ENCODE results near the gene SPEG.

The SPEG gene

GRCh38 chr2:219514196-219514761 is 79.6 kb downstream of the SPEG start, which contains the start of gene ASIC4:
ASIC4 (plus strand) TSS chr2:219514482; CDS start chr2:219514725, 243 bp downstream.
- DNase-seq (ENCODE audit: low read depth): no peak

DNA sequence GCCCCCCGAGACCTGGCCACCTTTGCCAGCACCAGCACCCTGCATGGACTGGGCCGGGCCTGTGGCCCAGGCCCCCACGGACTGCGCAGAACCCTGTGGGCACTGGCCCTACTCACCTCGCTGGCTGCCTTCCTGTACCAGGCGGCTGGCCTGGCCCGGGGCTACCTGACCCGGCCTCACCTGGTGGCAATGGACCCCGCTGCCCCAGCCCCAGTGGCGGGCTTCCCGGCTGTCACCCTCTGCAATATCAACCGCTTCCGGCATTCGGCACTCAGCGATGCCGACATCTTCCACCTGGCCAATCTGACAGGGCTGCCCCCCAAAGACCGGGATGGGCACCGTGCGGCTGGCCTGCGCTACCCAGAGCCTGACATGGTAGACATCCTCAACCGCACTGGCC is 80.2 kb downstream of the SPEG start:
- DNase-seq (ENCODE audit: low read depth): no peak

- no peak for DNase-seq (ENCODE audit: low read depth)
Measured at GRCh38 chr2:219515874-219516629, 81.4 kb downstream of the SPEG start.

DNA sequence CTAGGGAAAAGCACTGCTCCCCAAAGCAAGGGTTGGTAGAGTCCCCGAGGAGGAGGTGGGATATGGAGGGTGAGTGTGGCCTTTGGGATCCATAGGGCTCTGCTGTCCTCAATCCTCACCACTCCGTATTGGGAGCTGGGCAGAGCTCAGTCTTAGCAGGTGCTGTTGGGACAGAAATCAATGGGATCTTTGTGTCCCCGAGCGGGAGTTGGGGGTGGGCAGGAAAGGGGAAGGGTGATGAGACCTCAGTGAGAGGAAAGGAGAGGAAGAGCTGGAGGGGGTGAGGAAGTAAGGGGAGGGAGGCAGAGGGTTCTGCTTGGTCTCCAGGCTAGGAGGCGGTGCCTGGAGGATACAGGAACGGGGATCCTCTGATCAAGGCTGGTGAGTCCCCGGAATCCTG is 82.2 kb downstream of the SPEG start:
- DNase-seq (ENCODE audit: low read depth): no peak

DNA sequence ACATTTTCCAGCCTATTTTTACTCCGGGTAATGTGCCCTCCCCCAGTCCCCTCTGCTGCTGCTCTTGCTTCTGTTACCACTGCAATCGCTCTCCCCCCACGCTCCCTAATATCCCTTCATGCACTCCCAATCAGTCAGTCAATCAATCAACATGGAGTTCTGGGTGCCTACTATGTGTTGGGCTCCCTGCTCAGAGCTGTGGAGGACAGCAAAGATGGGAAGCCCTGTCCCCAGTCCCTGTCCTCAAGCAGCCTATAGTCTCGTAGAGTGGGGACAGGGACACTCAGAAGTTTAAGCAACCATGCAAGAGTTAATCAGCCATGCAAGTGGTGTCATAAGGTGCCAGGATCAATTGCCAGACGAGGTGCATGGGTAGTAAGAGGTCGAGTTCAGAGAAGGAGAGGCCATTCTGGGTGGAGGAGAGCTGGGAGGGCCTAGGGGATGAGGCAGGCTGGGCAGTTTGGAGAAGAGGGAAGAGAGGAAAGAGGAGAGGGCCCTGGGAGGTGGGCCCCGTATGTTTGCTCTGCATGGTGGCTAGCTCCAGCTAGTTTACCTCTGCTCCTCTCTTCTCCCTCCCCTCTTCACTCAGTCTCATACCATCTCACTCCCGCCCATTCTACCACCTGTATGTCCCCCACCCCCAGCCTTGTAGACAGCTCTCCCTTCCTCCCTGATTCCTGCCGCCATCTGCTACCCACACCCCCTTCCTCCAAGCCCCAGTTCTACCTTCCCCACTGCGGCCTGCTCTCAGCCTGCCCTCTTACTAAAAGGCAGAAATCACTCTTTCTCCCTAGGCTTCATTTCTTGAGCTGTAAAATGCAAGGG is 83.5 kb downstream of the SPEG start:
- no peak for DNase-seq (ENCODE audit: low read depth)

DNA sequence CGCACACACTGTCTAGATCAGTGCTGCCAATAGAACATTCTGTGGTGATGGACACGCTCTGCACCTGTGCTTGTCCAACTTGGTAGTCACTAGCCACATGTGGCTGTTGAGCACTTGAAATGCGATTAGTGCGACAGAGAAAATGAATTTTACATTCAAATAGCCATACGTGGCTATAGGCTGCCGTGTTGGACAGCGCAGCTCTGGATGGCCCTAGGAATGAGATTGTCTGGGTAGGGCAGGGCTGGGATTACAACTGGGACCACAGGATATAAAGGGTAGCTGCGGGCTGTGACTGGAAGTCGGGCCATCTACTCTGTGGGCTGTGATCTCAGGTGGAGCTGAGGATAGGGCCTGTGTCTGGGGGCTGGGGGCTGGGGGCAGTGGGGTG is 84.9 kb downstream of the SPEG start:
- no peak for DNase-seq (ENCODE audit: low read depth)

DNA sequence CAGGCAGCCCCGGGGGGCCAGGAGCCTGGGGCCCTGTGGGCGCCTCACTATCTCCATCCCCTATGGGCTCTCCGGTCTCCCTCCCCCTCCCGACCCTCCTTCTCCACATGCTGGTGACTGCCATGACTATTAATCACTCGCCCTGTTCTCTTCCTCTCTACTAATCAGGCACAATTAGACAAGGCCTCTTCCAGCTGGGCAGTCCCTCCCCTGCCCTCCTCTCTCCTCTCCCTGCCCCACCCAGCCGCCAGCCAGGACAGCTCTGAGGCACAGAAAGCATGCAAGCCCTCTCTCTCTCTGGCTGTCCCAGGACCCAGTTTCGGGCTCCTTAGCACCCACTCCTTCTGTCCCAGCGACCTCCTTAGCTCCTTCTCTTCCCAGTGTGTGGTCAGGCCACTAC is 85.4 kb downstream of the SPEG start:
- DNase-seq (ENCODE audit: low read depth): no peak

DNA sequence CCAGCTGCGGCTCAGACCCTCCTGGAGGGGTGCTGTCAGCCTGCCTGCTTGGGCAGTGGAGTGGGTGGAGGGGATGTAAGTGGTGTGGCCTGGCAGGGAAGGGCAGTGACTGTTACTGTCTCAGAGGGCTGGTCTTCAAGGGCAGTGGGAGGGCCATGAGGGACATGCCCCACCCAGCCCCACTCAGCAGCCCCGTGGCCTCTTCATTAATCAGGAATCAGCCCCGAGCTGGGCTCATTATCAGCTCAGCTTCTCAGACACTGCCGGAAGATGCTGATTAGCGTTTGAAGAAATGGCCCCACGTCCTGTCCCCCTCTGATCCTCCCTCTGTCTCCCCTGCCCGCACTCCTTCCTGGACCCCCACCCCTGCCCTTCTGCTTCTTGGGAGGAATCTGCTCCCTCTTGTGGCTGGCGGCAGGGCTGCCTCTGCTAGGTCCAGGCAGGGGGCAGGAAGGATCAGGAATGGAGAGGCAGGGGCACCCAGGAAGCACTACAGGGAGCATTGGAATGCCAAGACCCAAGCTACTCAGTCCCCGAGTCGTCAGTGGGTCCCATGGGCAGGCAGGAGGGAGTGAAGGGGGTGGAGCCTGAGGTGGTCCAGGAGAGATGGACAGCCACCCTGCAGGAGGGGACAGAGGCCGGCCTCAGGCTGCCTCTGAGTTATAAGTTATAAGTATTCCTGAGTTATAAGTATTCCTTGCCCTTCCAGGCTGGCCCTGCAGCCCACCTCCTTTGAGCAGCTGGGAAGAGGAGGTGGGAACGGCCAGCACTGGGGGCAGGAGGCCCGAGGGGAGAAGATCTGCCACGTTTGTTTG is 86.6 kb downstream of the SPEG start:
- DNase-seq (ENCODE audit: low read depth): no peak

GRCh38 chr2:219522111-219523030 is 87.7 kb downstream of the SPEG start:
- DNase-seq (ENCODE audit: low read depth): no peak

DNA sequence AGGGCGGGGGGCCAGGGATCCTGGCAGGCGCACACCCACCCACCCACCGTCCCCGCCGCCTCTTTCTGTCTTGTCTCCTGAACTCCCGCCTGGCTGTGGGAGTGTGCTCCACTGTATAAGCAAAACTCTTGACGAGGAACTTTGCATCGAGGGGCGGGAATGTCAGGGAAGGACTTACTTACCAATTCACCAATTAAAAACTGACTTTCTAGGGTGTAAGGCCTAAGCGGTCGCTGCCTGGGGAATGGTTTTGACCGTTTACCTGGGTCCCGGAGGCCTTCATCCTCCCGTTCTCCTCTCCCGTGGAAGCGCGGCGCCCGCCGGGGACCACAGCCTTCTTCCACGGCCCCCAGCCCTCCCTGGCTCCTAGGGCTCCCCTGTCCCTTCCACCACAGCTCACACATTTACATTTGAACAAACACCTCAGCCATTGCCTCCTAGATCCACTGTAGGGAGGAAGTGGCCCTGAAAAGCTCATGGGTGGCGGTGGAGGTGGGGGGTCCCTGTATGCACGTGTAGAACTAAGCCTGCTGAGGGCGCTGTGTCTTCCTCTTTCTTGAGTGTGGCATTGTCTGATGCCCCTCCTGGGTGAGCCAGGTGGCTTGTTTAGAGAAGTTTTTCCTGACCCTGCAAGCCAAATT is 88.5 kb downstream of the SPEG start:
- DNase-seq (ENCODE audit: low read depth): no peak

DNA sequence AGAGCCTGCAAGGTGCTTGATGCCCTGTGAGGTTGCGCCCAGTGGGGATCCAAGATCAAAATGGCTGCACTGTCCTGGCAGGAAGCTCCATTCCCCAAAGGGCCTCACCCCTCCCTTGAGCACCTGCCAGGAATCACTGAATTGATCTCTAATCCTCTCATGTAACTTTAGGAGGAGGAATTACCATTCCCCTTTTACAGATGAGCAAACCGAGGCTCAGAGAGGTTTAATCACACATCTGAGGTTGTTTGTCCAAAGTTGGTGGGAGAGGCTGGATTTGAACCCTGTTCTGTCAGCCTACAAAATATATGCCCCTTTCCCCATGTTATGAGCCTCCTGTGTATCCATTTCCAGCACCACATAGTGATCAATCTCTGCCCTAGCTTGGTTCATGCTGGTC is 90.2 kb downstream of the SPEG start:
- no peak for DNase-seq (ENCODE audit: low read depth)

DNA sequence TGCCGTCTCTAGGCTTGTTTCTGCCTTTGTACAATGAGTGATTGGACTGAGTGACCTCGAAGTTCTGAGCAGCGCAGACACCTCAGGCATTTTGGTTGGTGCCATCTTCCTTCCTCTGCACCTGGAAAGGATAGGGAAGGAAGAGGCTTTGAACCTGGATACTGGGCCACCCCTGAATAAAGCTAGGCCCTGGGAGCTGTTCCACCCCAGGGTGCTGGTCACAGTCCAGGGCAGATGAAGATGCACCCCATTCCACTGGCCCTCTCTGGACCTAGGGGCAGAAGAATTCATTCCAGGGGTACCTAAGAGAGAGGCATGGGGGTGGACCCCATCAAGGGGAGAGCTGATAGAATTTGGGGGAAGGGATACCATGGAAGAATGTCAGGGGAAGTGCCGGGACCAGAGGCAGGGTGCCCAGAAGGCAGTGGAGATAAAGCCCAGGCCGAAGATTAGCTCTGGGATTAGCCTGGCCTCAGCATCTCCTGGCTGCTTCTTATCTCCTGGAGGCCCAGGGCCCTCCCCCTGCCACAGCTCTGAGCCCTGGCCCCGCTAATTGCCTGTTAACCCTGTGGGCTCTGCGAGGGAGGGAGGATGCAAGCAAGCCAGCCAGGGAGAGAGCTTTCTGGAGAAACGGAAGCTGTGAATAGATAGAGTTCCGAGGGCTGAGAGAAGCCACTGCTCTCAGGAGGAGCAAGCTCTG is 91.0 kb downstream of the SPEG start:
- no peak for DNase-seq (ENCODE audit: low read depth)

DNA sequence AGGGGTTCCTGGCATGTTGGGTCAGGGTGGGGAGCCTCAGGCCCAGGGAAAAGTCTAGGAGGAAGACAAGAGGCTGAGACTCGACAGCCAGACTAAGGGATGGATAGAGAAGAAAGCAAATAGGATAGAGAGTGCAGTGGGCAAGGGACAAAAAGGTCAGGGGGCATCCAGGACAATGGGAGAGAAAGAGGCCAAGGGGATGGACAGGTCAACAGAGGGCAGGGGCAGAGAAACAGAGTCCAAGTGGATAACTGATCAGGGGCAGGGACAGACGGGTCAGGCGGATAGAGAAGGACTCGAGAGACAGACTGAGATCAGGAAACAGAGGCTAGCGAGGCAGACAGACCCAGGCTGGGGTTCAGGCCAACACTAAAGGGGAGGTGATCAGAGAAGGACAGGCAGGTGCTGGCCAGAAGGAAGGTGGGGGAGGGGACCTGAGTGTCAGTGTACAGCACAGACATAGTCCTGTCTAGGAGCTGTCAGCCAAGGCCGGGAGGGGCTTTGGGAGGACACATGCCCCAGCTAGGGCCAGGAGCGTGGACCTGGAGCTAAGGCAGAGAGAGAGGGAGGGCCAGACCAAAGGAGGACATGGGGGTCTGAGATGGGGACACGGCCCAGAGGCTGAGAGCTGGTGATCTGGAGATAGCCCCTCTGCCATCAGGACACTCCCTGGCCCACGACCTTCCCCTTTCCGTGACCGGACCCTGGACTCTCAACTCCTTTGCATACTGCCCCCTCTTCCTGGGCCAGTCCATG is 91.9 kb downstream of the SPEG start:
- DNase-seq (ENCODE audit: low read depth): no peak

DNA sequence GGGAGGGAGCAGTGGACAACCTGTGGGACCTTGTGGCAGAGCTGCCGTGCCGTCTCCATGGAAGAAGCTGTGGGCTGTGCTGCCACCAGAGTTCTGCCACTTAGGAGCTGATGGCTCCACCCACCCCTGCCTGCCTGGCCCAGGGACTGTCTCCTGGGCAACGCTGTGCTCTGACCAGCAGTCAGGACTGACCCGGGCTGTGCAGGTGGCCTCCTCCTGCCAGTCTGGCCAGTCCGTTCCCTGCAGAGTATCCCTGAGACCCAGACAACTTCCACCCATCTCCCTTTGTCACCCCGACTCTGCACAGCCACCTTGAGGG is 92.4 kb downstream of the SPEG start:
- DNase-seq (ENCODE audit: low read depth): no peak

GRCh38 chr2:219527472-219527871 is 92.8 kb downstream of the SPEG start:
- no peak for DNase-seq (ENCODE audit: low read depth)

- DNase-seq (ENCODE audit: low read depth): peak; percentile 71
Measured at GRCh38 chr2:219530048-219530963, 95.7 kb downstream of the SPEG start.

DNA sequence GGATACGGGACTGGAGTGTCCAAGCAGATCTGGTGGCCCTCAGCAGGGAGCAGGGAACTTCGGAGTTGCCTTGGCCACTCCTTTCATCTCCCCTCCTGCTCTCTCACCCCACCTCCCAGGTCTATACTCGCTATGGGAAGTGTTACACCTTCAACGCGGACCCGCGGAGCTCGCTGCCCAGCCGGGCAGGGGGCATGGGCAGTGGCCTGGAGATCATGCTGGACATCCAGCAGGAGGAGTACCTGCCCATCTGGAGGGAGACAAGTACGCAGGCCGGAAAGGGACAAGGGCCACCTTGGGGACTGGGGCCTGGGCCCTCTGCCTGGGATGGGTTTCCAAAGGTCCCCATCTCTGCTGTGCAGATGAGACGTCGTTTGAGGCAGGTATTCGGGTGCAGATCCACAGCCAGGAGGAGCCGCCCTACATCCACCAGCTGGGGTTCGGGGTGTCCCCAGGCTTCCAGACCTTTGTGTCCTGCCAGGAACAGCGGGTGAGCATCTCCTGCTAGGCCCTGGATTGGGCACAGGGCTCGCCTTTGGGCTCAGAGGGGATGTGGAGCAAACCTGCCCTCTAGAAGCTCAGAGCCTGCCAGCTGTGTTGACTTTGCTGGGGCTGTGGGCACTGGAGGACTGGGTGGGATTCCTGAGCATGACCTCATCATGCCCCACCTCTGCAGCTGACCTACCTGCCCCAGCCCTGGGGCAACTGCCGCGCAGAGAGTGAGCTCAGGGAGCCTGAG is 97.2 kb downstream of the SPEG start:
- DNase-seq (ENCODE audit: low read depth): no peak

- no peak for DNase-seq (ENCODE audit: low read depth)
Measured at GRCh38 chr2:219532378-219532649, 97.7 kb downstream of the SPEG start.
